GM12878 (cell line): ENCODE data around the gene ATG14. TPM values are rescaled to one million over a fixed set of nuclear protein-coding genes. Genes with fewer than 3 reads are reported as not detected.

ENCODE experiments used
- ATAC-seq: fragments of 200-7000 bp; cut with Tn5 transposase; 3 replicates; pipeline ENCODE4 v1.9.1; 2020; ENCODE audit warnings: mild to moderate bottlenecking, moderate library complexity
- BruUV-seq: library from RNA; stranded (reverse); fragments of 400-500 nt; replicated peaks from 2 replicates; lab custom pipeline; 2021; lab: Mats Ljungman, UMichigan
- CTCF ChIA-PET: fragments of 300-600 bp; sonication (Branson Sonifier 250); formaldehyde crosslinking; extraction: SDS; loops from one replicate; lab custom pipeline; 2021; ENCODE audit warnings: inconsistent platforms; lab: Yijun Ruan, JAX
- POLR2A ChIA-PET: fragments of 350-600 bp; formaldehyde crosslinking; extraction: SDS; loops from one replicate; lab custom pipeline; 2021; ENCODE audit warnings: inconsistent platforms; lab: Charles Lee
- RAD21 ChIA-PET: fragments of 300-600 bp; sonication (Branson Sonifier 250); formaldehyde crosslinking; loops from one replicate; lab custom pipeline; 2023; ENCODE audit warnings: antibody characterized with exemption; ENCODE audit not compliant: unreplicated experiment; lab: Charles Lee
- SMC1A ChIA-PET: fragments of 300-600 bp; sonication (Branson Sonifier 250); formaldehyde crosslinking; loops from one replicate; lab custom pipeline; 2023; ENCODE audit not compliant: unreplicated experiment, uncharacterized antibody; lab: Charles Lee
- DNase-seq: peaks from one replicate; pipeline ENCODE4 v3.0.0-alpha.2; 2011; ENCODE audit warnings: low read depth, low spot score
- FAIRE-seq: peaks from 3 replicates; lab custom pipeline; 2011; peaks lifted over from hg19 to GRCh38; lab: Jason Lieb, UNC
- H2AFZ ChIP-seq: 2 replicates; pipeline ENCODE4 v1.6.0; 2011; ENCODE audit warnings: low read depth, low read length, control low read depth; ENCODE audit not compliant: control insufficient read depth
- H3K27ac ChIP-seq: 2 replicates; pipeline ENCODE4 v1.5.1; 2011; ENCODE audit warnings: control low read depth; ENCODE audit not compliant: control insufficient read depth, insufficient read depth
- H3K27me3 ChIP-seq, 2 experiments: replicated peaks in 1 of 2; 2 replicates each; pipeline versions ENCODE4 v1.6.0 to v1.6.1; 2011; ENCODE audit warnings: low read length in 1 of 2; ENCODE audit not compliant: control insufficient read depth in 2 of 2, insufficient read depth in 2 of 2
- H3K36me3 ChIP-seq, 2 experiments: 2 replicates each; pipeline ENCODE4 v1.5.1; 2011; ENCODE audit warnings: low read length in 1 of 2; ENCODE audit not compliant: control insufficient read depth in 2 of 2, insufficient read depth in 2 of 2
- H3K4me1 ChIP-seq: 2 replicates; pipeline ENCODE4 v1.6.1; 2011; ENCODE audit warnings: mild to moderate bottlenecking, low read length, moderate library complexity, mixed read lengths; ENCODE audit not compliant: control insufficient read depth, insufficient read depth
- H3K4me2 ChIP-seq: 2 replicates; pipeline ENCODE4 v1.6.0; 2011; ENCODE audit warnings: control low read depth; ENCODE audit not compliant: control insufficient read depth, insufficient read depth
- H3K4me3 ChIP-seq: fragments of 200-600 bp; sonication (generic); 2 replicates; pipeline ENCODE4 v1.5.1; 2016
- H3K79me2 ChIP-seq: 2 replicates; pipeline ENCODE4 v1.6.0; 2011; ENCODE audit warnings: low read length; ENCODE audit not compliant: control insufficient read depth, insufficient read depth
- H3K9ac ChIP-seq: 2 replicates; pipeline ENCODE4 v1.8.0; 2011; ENCODE audit warnings: low read length, control low read depth, mixed read lengths; ENCODE audit not compliant: control insufficient read depth, insufficient read depth
- H3K9me3 ChIP-seq: replicated peaks from 3 replicates; pipeline ENCODE4 v1.5.1; 2011; ENCODE audit warnings: mild to moderate bottlenecking, low read length; ENCODE audit not compliant: control insufficient read depth, insufficient read depth
- H4K20me1 ChIP-seq: 2 replicates; pipeline ENCODE4 v1.6.0; 2011; ENCODE audit not compliant: control insufficient read depth, insufficient read depth
- ATF2 ChIP-seq: IDR thresholded peaks from 2 replicates; pipeline ENCODE4 v1.6.1; 2012; ENCODE audit warnings: low read length, inconsistent platforms
- BCL11A ChIP-seq: IDR thresholded peaks from 2 replicates; pipeline ENCODE4 v1.6.1; 2011; ENCODE audit warnings: low read depth, low read length
- CREB1 ChIP-seq: IDR thresholded peaks from 2 replicates; pipeline ENCODE4 v1.6.1; 2012; ENCODE audit warnings: low read depth, mild to moderate bottlenecking, inconsistent platforms
- HDAC6 ChIP-seq: fragments of 200-600 bp; sonication (generic); IDR thresholded peaks from one replicate; pipeline ENCODE4 v1.8.0; 2017; ENCODE audit warnings: antibody characterized with exemption; ENCODE audit not compliant: unreplicated experiment
- IRF4 ChIP-seq: IDR thresholded peaks from 2 replicates; pipeline ENCODE4 v1.6.1; 2011; ENCODE audit warnings: low read depth, low read length
- MEF2A ChIP-seq: IDR thresholded peaks from 2 replicates; pipeline ENCODE4 v1.6.1; 2011; ENCODE audit warnings: low read depth, mild to moderate bottlenecking, low read length, moderate library complexity; ENCODE audit not compliant: insufficient read depth
- NBN ChIP-seq: fragments of 450-650 bp; IDR thresholded peaks from 2 replicates; pipeline ENCODE4 v1.6.1; 2016
- NFIC ChIP-seq: IDR thresholded peaks from 2 replicates; pipeline ENCODE4 v1.6.1; 2012; ENCODE audit warnings: low read depth, mild to moderate bottlenecking, inconsistent platforms, low read length, moderate library complexity
- NR2C1 ChIP-seq: fragments of 450-650 bp; IDR thresholded peaks from 2 replicates; pipeline ENCODE4 v1.6.1; 2017; ENCODE audit warnings: antibody characterized with exemption, mild to moderate bottlenecking, moderate library complexity
- NR2C2 ChIP-seq: IDR thresholded peaks from 2 replicates; pipeline ENCODE4 v1.6.1; 2011; ENCODE audit warnings: borderline replicate concordance, low read depth; ENCODE audit not compliant: control insufficient read depth, insufficient read length
- RB1 ChIP-seq: fragments of 450-650 bp; formaldehyde crosslinking; IDR thresholded peaks from 2 replicates; pipeline ENCODE4 v1.6.1; 2017; ENCODE audit warnings: mild to moderate bottlenecking, borderline replicate concordance
- REST ChIP-seq: IDR thresholded peaks from 2 replicates; pipeline ENCODE4 v1.6.1; 2012; ENCODE audit warnings: mild to moderate bottlenecking, low read depth, low read length
- RUNX3 ChIP-seq: IDR thresholded peaks from 2 replicates; pipeline ENCODE4 v1.6.1; 2012; ENCODE audit warnings: low read length, inconsistent platforms
- SPI1 ChIP-seq: IDR thresholded peaks from 2 replicates; pipeline ENCODE4 v1.6.1; 2011; ENCODE audit warnings: low read depth, mild to moderate bottlenecking, low read length, moderate library complexity, borderline replicate concordance; ENCODE audit not compliant: insufficient read depth
- YBX1 ChIP-seq: fragments of 450-650 bp; IDR thresholded peaks from 2 replicates; pipeline ENCODE4 v1.6.1; 2016; ENCODE audit warnings: antibody characterized with exemption
- ZBED1 ChIP-seq: IDR thresholded peaks from 2 replicates; pipeline ENCODE4 v1.6.1; 2016; ENCODE audit warnings: borderline replicate concordance
- ZBTB33 ChIP-seq: fragments of 450-650 bp; IDR thresholded peaks from 2 replicates; pipeline ENCODE4 v1.6.1; 2017; ENCODE audit warnings: mild to moderate bottlenecking
- ZNF207 ChIP-seq: fragments of 450-650 bp; IDR thresholded peaks from 2 replicates; pipeline ENCODE4 v1.6.1; 2014; ENCODE audit warnings: antibody characterized with exemption, mild to moderate bottlenecking, borderline replicate concordance
- WGBS: methylation state at CpG from one replicate; pipeline ENCODE4 v1.1.6; 2016; ENCODE audit warnings: low lambda C conversion rate; ENCODE audit not compliant: insufficient replicate concordance, insufficient coverage; ENCODE audit errors: missing lambda C conversion rate; 5-methylcytosine and 5-hydroxymethylcytosine counted together
- in situ Hi-C: fragments of 300-500 bp; cut with MboI; formaldehyde crosslinking; loops from 9 replicates; pipeline ENCODE4 v1.14.3; 2018; ENCODE audit warnings: mixed read lengths
- intact Hi-C: fragments of 100-400 bp; cut with micrococcal nuclease; formaldehyde crosslinking; loops from one replicate; pipeline ENCODE4 v1.14.2; 2022; ENCODE audit not compliant: unreplicated experiment
- polyA plus RNA-seq, 11 experiments: library from polyadenylated mRNA; depleted of rRNA in 4 of 11; unstranded in 6 of 11; stranded (reverse) in 5 of 11; fragments of >200 nt; fragmentation: Nextera tagmentation in 4 of 11; fragmentation: Illumina TruSeq in 1 of 11; extraction: Ambion mirVana in 4 of 11; extraction: Trizol in 1 of 11; gene quantifications; 1 replicate in 1 of 11; 2 replicates in 10 of 11; pipeline versions ENCODE4 v1.2.1 to v1.2.3, GENCODE V29; 2011 to 2016; ENCODE audit warnings: inconsistent platforms in 2 of 11, missing spikeins in 2 of 11, low read depth in 1 of 11
- total RNA-seq, 4 experiments: library from RNA; depleted of rRNA in 3 of 4; stranded (reverse); fragments of >200 nt in 3 of 4; fragmentation: Illumina TruSeq in 1 of 4; extraction: Trizol in 1 of 4; gene quantifications; 2 replicates each; pipeline versions ENCODE4 v1.2.1 to v1.2.3, GENCODE V29; 2013 to 2021
- TF ChIP-seq, protein P1 (sequence below): IDR thresholded peaks from 2 replicates; pipeline ENCODE4 v1.6.1; 2011; ENCODE audit warnings: low read depth, low read length, improper control_type of control experiment, borderline replicate concordance

The ATG14 gene
- total and polyA plus RNA-seq, 10 of the 15 experiments (the other 5 are each of a cell fraction or from before 2014, with no cell fraction given): 1.1 to 6.4 (median 5.0) TPM

GRCh38 chr14:55327179-55327578 lies 84.5 kb downstream of the ATG14 start:
- peak overlapping the region; percentile 25; the same call in 1 of the 2 replicates for H3K27ac ChIP-seq
- TF ChIP-seq NR2C2: no peak
- TF ChIP-seq, protein P1, sequence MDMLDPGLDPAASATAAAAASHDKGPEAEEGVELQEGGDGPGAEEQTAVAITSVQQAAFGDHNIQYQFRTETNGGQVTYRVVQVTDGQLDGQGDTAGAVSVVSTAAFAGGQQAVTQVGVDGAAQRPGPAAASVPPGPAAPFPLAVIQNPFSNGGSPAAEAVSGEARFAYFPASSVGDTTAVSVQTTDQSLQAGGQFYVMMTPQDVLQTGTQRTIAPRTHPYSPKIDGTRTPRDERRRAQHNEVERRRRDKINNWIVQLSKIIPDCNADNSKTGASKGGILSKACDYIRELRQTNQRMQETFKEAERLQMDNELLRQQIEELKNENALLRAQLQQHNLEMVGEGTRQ: no peak
- TF ChIP-seq ATF2: peak; percentile 20; the same call in 1 of the 2 replicates
- 0 out of 2 replicates have a peak, but pooled peaks have one; percentile 26 for TF ChIP-seq NBN
- no peak for TF ChIP-seq NR2C1
- TF ChIP-seq REST: no peak
- TF ChIP-seq ZBTB33: no peak
- TF ChIP-seq BCL11A: no peak
- no peak for TF ChIP-seq HDAC6
- TF ChIP-seq ZBED1: no peak
- TF ChIP-seq YBX1: no peak
- peak; percentile 32; the same call in 1 of the 2 replicates for TF ChIP-seq RUNX3
- no peak for TF ChIP-seq CREB1
- no peak for TF ChIP-seq ZNF207
- TF ChIP-seq IRF4: no peak
- TF ChIP-seq MEF2A: no peak
- no peak for TF ChIP-seq RB1
- TF ChIP-seq NFIC: peak; percentile 17; the same call in 1 of the 2 replicates
- TF ChIP-seq SPI1: peak; percentile 33; the same call in 1 of the 2 replicates
- CTCF ChIA-PET: interaction anchor here (1.5 kb wide), 1 partner anchor 10 kb away, joined by 5 read pairs; no protein-coding TSS in a partner anchor
- POLR2A ChIA-PET: no interaction called here
- intact Hi-C loops (no loop called here), in situ Hi-C loops (no loop called here)
- H3K9me3 ChIP-seq: no peaks in the 10 kb centered on the region; the same call in 2 of the 3 replicates
- no TSS peak for BruUV-seq
- no peak for DNase-seq
- SMC1A ChIA-PET: interaction anchor here (2.1 kb wide), 1 partner anchor 49 kb away, joined by 10 read pairs; no protein-coding TSS in a partner anchor
- H3K4me2 ChIP-seq: peak overlapping the region; percentile 68
- no peak overlapping the region for H3K4me3 ChIP-seq
- peak; percentile 94 for ATAC-seq
- H3K79me2 ChIP-seq: peaks cover 18% of the 10 kb centered on the region
- H4K20me1 ChIP-seq: no peaks in the 10 kb centered on the region
- H3K27me3 ChIP-seq: no peaks in the 10 kb centered on the region
- H3K4me1 ChIP-seq: peaks cover 26% of the 10 kb centered on the region
- no peaks in the 10 kb centered on the region for H3K36me3 ChIP-seq
- no peak overlapping the region; the same call in 1 of the 2 replicates for H2AFZ ChIP-seq
- RAD21 ChIA-PET: no interaction called here
- FAIRE-seq: peak; percentile 56
- H3K9ac ChIP-seq: no peak overlapping the region
- WGBS: 0% methylated on average over 1 of the region's 1 CpG
